Transverse colon (tissue), 3 donors: ENCODE data around the gene LRP5.

Source experiments
- CTCF ChIP-seq, 5 experiments: fragments of 200-600 bp in 3 of 5; fragments of 450-650 bp in 2 of 5; sonication (generic) in 3 of 5; IDR thresholded peaks; 1 replicate in 2 of 5; 2 replicates in 3 of 5; pipeline ENCODE4 v1.5.1; 2016 to 2017; ENCODE audit warnings: antibody characterized with exemption in 5 of 5, inconsistent platforms in 3 of 5, mild to moderate bottlenecking in 2 of 5, moderate library complexity in 1 of 5
- POLR2A ChIP-seq: fragments of 450-650 bp; IDR thresholded peaks from one replicate; pipeline ENCODE4 v1.6.1; 2016; ENCODE audit warnings: antibody characterized with exemption, mild to moderate bottlenecking, moderate library complexity

- no peak for TF ChIP-seq POLR2A
- TF ChIP-seq CTCF (IDR thresholded peaks at IDR 0.05), result no peak
Observed at GRCh38 chr11:68468217-68468828, 155.9 kb downstream of the LRP5 start.
